WTC11 (cell line): ENCODE measurements around the gene ZCCHC10. TPM values are rescaled to one million over a fixed set of nuclear protein-coding genes. Genes with fewer than 3 reads are reported as not detected.
A peak's percentile ranks its signal among the peaks of the same experiment; 100 is the strongest.

Experiments used
- ATAC-seq: fragments of 200-7000 bp; cut with Tn5 transposase; 2 replicates; pipeline ENCODE4 v1.10.0; 2021; ENCODE audit warnings: mild to moderate bottlenecking, moderate library complexity
- CTCF ChIA-PET: fragments of 300-600 bp; sonication (Branson Sonifier 250); formaldehyde crosslinking; loops from one replicate; lab custom pipeline; 2021; ENCODE audit warnings: antibody characterized with exemption; lab: Charles Lee
- POLR2A ChIA-PET: fragments of 350-600 bp; sonication (Branson Sonifier 250); formaldehyde crosslinking; loops from one replicate; lab custom pipeline; 2021; ENCODE audit warnings: antibody characterized with exemption; lab: Charles Lee
- DNase-seq: peaks from one replicate; pipeline ENCODE4 v3.0.0; 2021; ENCODE audit warnings: low spot score
- H3K27ac Mint-ChIP-seq: 2 replicates; pipeline ENCODE4 v1.8.0; 2021; ENCODE audit warnings: mixed read lengths
- H3K27me3 Mint-ChIP-seq: 2 replicates; pipeline ENCODE4 v1.8.0; 2021; ENCODE audit warnings: low read depth, mild to moderate bottlenecking, moderate library complexity, mixed read lengths
- H3K36me3 Mint-ChIP-seq: 2 replicates; pipeline ENCODE4 v1.8.0; 2021; ENCODE audit warnings: mixed read lengths
- H3K4me1 Mint-ChIP-seq: 2 replicates; pipeline ENCODE4 v1.8.0; 2022; ENCODE audit warnings: mixed read lengths
- H3K4me3 Mint-ChIP-seq: 2 replicates; pipeline ENCODE4 v1.8.0; 2021; ENCODE audit warnings: mild to moderate bottlenecking, moderate library complexity, mixed read lengths
- H3K9me3 Mint-ChIP-seq: 2 replicates; pipeline ENCODE4 v1.8.0; 2021; ENCODE audit warnings: mixed read lengths
- CBFB ChIP-seq: sonication (generic); formaldehyde crosslinking; IDR thresholded peaks from 2 replicates; pipeline ENCODE4 v1.8.1; 2022; ENCODE audit warnings: mild to moderate bottlenecking, low read depth, missing genetic modification reagents
- CREB1 ChIP-seq: sonication (generic); formaldehyde crosslinking; IDR thresholded peaks from 2 replicates; pipeline ENCODE4 v1.8.0; 2023; ENCODE audit warnings: mild to moderate bottlenecking, missing genetic modification reagents
- EMX1 ChIP-seq: fragments of 250-450 bp; sonication (Bioruptor Pico); IDR thresholded peaks from 2 replicates; pipeline ENCODE4 v1.8.0; 2021; ENCODE audit warnings: mild to moderate bottlenecking
- FOXP1 ChIP-seq: sonication (generic); formaldehyde crosslinking; IDR thresholded peaks from 2 replicates; pipeline ENCODE4 v1.8.0; 2022; ENCODE audit warnings: missing genetic modification reagents, mild to moderate bottlenecking, moderate library complexity, borderline replicate concordance
- GABPB1 ChIP-seq: sonication (generic); formaldehyde crosslinking; IDR thresholded peaks from 2 replicates; pipeline ENCODE4 v1.8.1; 2023; ENCODE audit warnings: mild to moderate bottlenecking, missing genetic modification reagents
- IRF2 ChIP-seq: sonication (generic); formaldehyde crosslinking; IDR thresholded peaks from 2 replicates; pipeline ENCODE4 v1.8.0; 2022; ENCODE audit warnings: low read depth, missing genetic modification reagents, borderline replicate concordance
- JAZF1 ChIP-seq: fragments of 250-450 bp; sonication (Bioruptor Pico); IDR thresholded peaks from 2 replicates; pipeline ENCODE4 v1.9.0; 2021; ENCODE audit warnings: moderate library complexity, mild to moderate bottlenecking, inconsistent platforms
- JUN ChIP-seq: sonication (generic); formaldehyde crosslinking; IDR thresholded peaks from 2 replicates; pipeline ENCODE4 v1.8.0; 2023; ENCODE audit warnings: mild to moderate bottlenecking, missing genetic modification reagents
- NR1H2 ChIP-seq: sonication (generic); formaldehyde crosslinking; IDR thresholded peaks from 2 replicates; pipeline ENCODE4 v1.9.0; 2021; ENCODE audit warnings: mild to moderate bottlenecking, moderate library complexity, missing genetic modification reagents
- SP1 ChIP-seq: sonication (generic); formaldehyde crosslinking; conservative IDR thresholded peaks from 2 replicates; pipeline ENCODE4 v1.8.1; 2022; ENCODE audit warnings: missing genetic modification reagents
- TP53 ChIP-seq: sonication (generic); formaldehyde crosslinking; IDR thresholded peaks from 2 replicates; pipeline ENCODE4 v1.8.1; 2023; ENCODE audit warnings: mild to moderate bottlenecking, missing genetic modification reagents
- ZBTB21 ChIP-seq: sonication (generic); formaldehyde crosslinking; IDR thresholded peaks from 2 replicates; pipeline ENCODE4 v1.8.1; 2023; ENCODE audit warnings: mild to moderate bottlenecking, missing genetic modification reagents, borderline replicate concordance
- ZNF121 ChIP-seq: sonication (generic); formaldehyde crosslinking; IDR thresholded peaks from 2 replicates; pipeline ENCODE4 v1.8.0; 2023; ENCODE audit warnings: missing genetic modification reagents
- ZNF416 ChIP-seq: fragments of 250-450 bp; sonication (Bioruptor Pico); IDR thresholded peaks from 2 replicates; pipeline ENCODE4 v1.9.0; 2021; ENCODE audit warnings: mild to moderate bottlenecking, inconsistent platforms
- ZNF423 ChIP-seq: fragments of 250-450 bp; sonication (Bioruptor Pico); IDR thresholded peaks from 2 replicates; pipeline ENCODE4 v2.1.2; 2022; ENCODE audit warnings: mild to moderate bottlenecking, moderate library complexity
- ZNF671 ChIP-seq: fragments of 250-450 bp; sonication (Bioruptor Pico); IDR thresholded peaks from 2 replicates; pipeline ENCODE4 v1.8.0; 2021; ENCODE audit warnings: mild to moderate bottlenecking
- total RNA-seq: library from RNA; stranded (reverse); gene quantifications from 3 replicates; pipeline ENCODE4 v1.2.3, GENCODE V29; 2021
- TF ChIP-seq, protein P1 (sequence below): fragments of 250-450 bp; sonication (Bioruptor Pico); IDR thresholded peaks from 2 replicates; pipeline ENCODE4 v1.9.0; 2021; ENCODE audit warnings: mild to moderate bottlenecking, borderline replicate concordance
- TF ChIP-seq, protein P2 (sequence below): sonication (generic); formaldehyde crosslinking; conservative IDR thresholded peaks from 2 replicates; pipeline ENCODE4 v1.8.1; 2023; ENCODE audit warnings: mild to moderate bottlenecking, low read depth, missing genetic modification reagents, moderate library complexity
- TF ChIP-seq, protein P3 (sequence below): sonication (generic); formaldehyde crosslinking; IDR thresholded peaks from 2 replicates; pipeline ENCODE4 v1.8.1; 2023; ENCODE audit warnings: mild to moderate bottlenecking, missing genetic modification reagents, moderate library complexity

Gene ZCCHC10
- total RNA-seq, 1 experiment from 2014 or later, result 22.9 TPM

DNA sequence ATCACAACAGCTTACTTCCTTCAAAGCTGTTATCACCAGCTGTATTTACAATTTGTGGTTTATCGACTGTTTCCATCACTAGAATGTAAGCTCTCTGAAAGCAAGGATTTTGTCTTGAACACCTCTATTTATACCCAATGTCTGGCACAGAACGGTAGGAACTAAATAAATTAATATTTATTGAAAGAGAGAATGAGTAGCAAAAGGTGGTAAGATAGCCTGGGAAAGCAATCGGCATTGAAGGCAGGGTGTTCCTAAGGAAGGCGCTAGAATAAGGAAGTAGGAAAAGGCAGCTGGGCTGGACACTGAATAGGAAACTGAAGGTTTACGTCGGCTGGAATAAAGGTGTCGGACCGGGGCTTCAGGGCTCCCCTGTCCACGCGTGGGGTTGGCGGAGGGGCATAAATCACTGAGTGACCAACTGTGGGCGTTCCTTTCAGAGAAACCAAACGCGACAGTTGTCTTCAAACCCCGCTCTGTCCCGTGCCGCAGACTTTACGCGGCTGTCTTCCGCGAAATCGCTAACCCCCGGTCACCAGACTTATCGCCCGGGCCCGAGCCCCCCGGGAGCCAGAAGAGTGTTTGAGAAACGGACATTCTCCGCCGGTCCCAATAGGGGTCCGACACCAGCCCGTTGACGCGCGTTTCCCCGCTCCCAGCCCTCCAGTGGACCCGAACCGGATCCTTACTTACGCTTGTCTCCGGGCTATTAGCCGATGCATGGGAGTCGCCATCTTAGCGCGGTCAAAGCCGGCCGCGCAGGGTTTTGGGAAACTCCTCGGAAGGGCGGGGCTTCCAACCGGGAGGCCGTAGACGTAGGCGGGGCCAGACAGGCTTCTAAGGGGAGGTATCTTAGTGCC lies at the start of gene ZCCHC10 (continued):
- TF ChIP-seq, protein P1, sequence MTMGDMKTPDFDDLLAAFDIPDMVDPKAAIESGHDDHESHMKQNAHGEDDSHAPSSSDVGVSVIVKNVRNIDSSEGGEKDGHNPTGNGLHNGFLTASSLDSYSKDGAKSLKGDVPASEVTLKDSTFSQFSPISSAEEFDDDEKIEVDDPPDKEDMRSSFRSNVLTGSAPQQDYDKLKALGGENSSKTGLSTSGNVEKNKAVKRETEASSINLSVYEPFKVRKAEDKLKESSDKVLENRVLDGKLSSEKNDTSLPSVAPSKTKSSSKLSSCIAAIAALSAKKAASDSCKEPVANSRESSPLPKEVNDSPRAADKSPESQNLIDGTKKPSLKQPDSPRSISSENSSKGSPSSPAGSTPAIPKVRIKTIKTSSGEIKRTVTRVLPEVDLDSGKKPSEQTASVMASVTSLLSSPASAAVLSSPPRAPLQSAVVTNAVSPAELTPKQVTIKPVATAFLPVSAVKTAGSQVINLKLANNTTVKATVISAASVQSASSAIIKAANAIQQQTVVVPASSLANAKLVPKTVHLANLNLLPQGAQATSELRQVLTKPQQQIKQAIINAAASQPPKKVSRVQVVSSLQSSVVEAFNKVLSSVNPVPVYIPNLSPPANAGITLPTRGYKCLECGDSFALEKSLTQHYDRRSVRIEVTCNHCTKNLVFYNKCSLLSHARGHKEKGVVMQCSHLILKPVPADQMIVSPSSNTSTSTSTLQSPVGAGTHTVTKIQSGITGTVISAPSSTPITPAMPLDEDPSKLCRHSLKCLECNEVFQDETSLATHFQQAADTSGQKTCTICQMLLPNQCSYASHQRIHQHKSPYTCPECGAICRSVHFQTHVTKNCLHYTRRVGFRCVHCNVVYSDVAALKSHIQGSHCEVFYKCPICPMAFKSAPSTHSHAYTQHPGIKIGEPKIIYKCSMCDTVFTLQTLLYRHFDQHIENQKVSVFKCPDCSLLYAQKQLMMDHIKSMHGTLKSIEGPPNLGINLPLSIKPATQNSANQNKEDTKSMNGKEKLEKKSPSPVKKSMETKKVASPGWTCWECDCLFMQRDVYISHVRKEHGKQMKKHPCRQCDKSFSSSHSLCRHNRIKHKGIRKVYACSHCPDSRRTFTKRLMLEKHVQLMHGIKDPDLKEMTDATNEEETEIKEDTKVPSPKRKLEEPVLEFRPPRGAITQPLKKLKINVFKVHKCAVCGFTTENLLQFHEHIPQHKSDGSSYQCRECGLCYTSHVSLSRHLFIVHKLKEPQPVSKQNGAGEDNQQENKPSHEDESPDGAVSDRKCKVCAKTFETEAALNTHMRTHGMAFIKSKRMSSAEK (CRISPR knock-in tag), result peak; percentile 27; the same call in 1 of the 2 replicates
- no peak for TF ChIP-seq ZNF423 (CRISPR knock-in tag)
- TF ChIP-seq JUN (CRISPR knock-in tag), result no peak
- no peak for TF ChIP-seq TP53 (CRISPR knock-in tag)
- no peak for TF ChIP-seq CBFB
- no peak for TF ChIP-seq JAZF1
- TF ChIP-seq ZBTB21 (CRISPR knock-in tag), result no peak
- 0 out of 2 replicates have a peak, but pooled peaks have one; percentile 31 for TF ChIP-seq GABPB1 (CRISPR knock-in tag)
- no peak for TF ChIP-seq ZNF671 (CRISPR knock-in tag)
- TF ChIP-seq, protein P2, sequence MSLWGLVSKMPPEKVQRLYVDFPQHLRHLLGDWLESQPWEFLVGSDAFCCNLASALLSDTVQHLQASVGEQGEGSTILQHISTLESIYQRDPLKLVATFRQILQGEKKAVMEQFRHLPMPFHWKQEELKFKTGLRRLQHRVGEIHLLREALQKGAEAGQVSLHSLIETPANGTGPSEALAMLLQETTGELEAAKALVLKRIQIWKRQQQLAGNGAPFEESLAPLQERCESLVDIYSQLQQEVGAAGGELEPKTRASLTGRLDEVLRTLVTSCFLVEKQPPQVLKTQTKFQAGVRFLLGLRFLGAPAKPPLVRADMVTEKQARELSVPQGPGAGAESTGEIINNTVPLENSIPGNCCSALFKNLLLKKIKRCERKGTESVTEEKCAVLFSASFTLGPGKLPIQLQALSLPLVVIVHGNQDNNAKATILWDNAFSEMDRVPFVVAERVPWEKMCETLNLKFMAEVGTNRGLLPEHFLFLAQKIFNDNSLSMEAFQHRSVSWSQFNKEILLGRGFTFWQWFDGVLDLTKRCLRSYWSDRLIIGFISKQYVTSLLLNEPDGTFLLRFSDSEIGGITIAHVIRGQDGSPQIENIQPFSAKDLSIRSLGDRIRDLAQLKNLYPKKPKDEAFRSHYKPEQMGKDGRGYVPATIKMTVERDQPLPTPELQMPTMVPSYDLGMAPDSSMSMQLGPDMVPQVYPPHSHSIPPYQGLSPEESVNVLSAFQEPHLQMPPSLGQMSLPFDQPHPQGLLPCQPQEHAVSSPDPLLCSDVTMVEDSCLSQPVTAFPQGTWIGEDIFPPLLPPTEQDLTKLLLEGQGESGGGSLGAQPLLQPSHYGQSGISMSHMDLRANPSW (CRISPR knock-in tag), result no peak
- peak; percentile 44; the same call in 1 of the 2 replicates for TF ChIP-seq FOXP1 (CRISPR knock-in tag)
- TF ChIP-seq NR1H2, result no peak
- TF ChIP-seq IRF2 (CRISPR knock-in tag), result no peak
- TF ChIP-seq ZNF416 (CRISPR knock-in tag), result no peak
- TF ChIP-seq, all 79 proteins: peak for 11

DNA sequence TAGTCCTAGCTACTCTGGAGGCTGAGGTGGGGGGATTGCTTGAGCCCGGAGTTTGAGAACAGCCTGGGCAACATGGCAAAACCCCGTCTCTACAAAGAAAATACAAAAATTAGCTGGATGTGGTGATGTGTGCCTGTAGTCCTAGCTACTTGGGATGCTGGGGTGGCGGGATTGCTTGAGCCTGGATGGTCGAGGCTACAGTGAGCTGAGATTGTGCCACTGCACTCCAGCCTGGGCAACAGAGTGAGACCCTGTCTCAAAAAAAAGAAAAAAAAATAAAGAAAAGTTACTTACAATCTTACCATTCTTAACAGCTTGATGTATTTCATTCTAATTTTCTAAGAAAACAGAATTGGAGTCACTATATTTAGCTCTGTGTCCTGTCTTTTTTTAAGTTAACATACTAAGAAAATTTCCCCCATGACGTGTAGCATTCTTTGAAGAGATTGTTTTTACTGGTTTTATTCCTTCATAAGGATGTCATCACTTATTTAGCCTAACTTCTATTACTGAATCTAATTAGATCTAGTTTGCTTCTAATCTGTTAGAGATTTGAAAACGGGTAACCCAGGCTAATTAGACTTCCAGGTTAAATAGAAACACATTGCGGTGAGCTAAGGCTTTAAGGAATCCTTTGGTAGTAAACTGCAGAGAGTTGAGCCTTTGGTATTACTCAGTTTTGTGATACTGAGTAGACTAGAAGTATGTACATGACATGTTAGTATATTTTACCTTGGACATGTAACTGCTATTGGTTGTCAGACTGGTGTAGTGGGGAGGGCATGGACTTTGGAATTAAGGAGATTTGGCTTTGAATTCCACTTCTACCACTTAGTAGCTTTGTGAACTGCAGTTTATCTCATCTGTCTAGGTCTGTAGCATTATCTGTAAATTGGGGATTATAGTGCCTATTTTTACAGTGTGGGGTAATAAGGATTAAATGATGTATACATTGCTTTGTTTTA lies 49.5 kb upstream of the ZCCHC10 start:
- Mint-ChIP-seq H3K27ac (no peak overlapping the region), H3K27me3 (no peaks in the 10 kb centered on the region), H3K9me3 (no peaks in the 10 kb centered on the region), H3K4me1 (peaks cover 16% of the 10 kb centered on the region), H3K4me3 (no peak overlapping the region), H3K36me3 (peaks cover 67% of the 10 kb centered on the region)
- DNase-seq (no peak), ATAC-seq (no peak)
- CTCF ChIA-PET, result no interaction called here
- POLR2A ChIA-PET, result interaction anchor here (0.6 kb wide), 1 partner anchor 724 kb away, joined by 3 read pairs; no protein-coding TSS in a partner anchor
- TF ChIP-seq, protein P1 (CRISPR knock-in tag), result no peak
- TF ChIP-seq CREB1 (no peak), ZNF121 (CRISPR knock-in tag) (0 out of 2 replicates have a peak, but pooled peaks have one; percentile 37), EMX1 (CRISPR knock-in tag) (no peak), SP1 (CRISPR knock-in tag) (no peak), ZNF416 (CRISPR knock-in tag) (no peak)
- TF ChIP-seq, protein P3, sequence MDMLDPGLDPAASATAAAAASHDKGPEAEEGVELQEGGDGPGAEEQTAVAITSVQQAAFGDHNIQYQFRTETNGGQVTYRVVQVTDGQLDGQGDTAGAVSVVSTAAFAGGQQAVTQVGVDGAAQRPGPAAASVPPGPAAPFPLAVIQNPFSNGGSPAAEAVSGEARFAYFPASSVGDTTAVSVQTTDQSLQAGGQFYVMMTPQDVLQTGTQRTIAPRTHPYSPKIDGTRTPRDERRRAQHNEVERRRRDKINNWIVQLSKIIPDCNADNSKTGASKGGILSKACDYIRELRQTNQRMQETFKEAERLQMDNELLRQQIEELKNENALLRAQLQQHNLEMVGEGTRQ (CRISPR knock-in tag), result no peak
